OCI-LY1 (cell line): ENCODE measurements around the gene GLS.

Experiments
- EZH2 ChIP-seq: fragments of 200-600 bp; sonication (generic), shearing (Covaris generic); IDR thresholded peaks from 2 replicates; pipeline ENCODE4 v1.8.0; 2017; ENCODE audit warnings: borderline replicate concordance, mixed run types, mild to moderate bottlenecking, antibody characterized with exemption, low read length, moderate library complexity, mixed read lengths
- TF ChIP-seq, protein P1 (sequence below): fragments of 200-600 bp; sonication (generic), shearing (Covaris generic); IDR thresholded peaks from 2 replicates; pipeline ENCODE4 v1.5.1; 2017; ENCODE audit warnings: mild to moderate bottlenecking, antibody characterized with exemption, low read length, moderate library complexity, mixed read lengths

DNA sequence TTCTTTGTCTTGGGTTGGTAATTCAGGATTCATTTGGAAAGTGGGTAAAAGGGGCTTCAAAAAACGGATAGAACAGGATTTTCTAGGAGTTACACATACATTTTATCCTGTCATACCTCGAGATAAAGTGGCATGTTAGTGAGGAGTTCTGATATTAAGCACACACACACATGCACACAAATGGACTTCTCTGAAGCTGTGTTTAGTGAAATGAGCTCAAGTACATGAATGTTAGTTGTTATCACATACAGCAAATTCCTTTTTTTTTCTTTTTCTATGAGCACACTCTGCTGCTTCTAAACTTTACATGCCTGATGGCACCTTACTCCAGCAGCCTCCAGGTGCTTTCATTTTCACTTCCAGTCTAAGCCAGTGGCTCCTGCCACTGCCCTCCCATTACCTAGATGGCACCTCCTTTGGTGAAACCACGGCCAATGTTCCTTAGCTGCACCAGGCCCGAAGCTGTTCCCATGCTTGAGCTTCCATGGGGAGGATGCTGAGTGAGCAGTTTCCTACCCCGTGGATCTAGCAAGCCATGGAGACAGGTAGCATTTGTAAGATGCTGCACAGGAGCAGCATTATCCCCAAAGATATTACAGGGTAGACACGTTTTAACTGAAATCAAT, 83.7 kb downstream of the GLS start:
- TF ChIP-seq, protein P1, sequence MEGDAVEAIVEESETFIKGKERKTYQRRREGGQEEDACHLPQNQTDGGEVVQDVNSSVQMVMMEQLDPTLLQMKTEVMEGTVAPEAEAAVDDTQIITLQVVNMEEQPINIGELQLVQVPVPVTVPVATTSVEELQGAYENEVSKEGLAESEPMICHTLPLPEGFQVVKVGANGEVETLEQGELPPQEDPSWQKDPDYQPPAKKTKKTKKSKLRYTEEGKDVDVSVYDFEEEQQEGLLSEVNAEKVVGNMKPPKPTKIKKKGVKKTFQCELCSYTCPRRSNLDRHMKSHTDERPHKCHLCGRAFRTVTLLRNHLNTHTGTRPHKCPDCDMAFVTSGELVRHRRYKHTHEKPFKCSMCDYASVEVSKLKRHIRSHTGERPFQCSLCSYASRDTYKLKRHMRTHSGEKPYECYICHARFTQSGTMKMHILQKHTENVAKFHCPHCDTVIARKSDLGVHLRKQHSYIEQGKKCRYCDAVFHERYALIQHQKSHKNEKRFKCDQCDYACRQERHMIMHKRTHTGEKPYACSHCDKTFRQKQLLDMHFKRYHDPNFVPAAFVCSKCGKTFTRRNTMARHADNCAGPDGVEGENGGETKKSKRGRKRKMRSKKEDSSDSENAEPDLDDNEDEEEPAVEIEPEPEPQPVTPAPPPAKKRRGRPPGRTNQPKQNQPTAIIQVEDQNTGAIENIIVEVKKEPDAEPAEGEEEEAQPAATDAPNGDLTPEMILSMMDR, result no peak
- no peak for TF ChIP-seq EZH2
